K562 (cell line): ENCODE measurements around the gene PDLIM7. TPM values are rescaled to one million over a fixed set of nuclear protein-coding genes. Genes with fewer than 3 reads are reported as not detected.

Source experiments
- ATAC-seq: fragments of 200-7000 bp; cut with Tn5 transposase; 3 replicates; pipeline ENCODE4 v1.9.1; 2020; ENCODE audit warnings: moderate library complexity
- BruUV-seq: library from RNA; stranded (reverse); fragments of 400-500 nt; replicated peaks from 2 replicates; lab custom pipeline; 2021; lab: Mats Ljungman, UMichigan
- CTCF ChIA-PET: fragments of 300-600 bp; formaldehyde crosslinking; extraction: SDS; loops from one replicate; lab custom pipeline; 2021; ENCODE audit warnings: low intra/inter-chr PET ratio; lab: Yijun Ruan, JAX
- POLR2A ChIA-PET: fragments of 300-600, 350-650 bp; sonication (Branson Sonifier 250); formaldehyde crosslinking; extraction: SDS; loops from one replicate; lab custom pipeline; 2021; ENCODE audit warnings: antibody characterized with exemption, inconsistent platforms; lab: Yijun Ruan, JAX
- DNase-seq, 4 experiments: peaks; one replicate each; pipeline versions ENCODE4 v3.0.0 to v3.0.0-alpha.2; 2011 to 2018; ENCODE audit warnings: low spot score in 3 of 4, mixed read lengths in 3 of 4; ENCODE audit errors: extremely low read depth in 1 of 4
- FAIRE-seq: peaks from 2 replicates; lab custom pipeline; 2011; peaks lifted over from hg19 to GRCh38; lab: Jason Lieb, UNC
- H2AFZ ChIP-seq: 2 replicates; pipeline ENCODE4 v1.6.0; 2011; ENCODE audit warnings: low read depth, low read length, control low read depth, inconsistent platforms
- H3K27ac ChIP-seq: fragments of 200-600 bp; 3 replicates; pipeline ENCODE4 v1.8.0; 2011; ENCODE audit warnings: low read depth, mild to moderate bottlenecking, control low read depth, inconsistent platforms, low read length, moderate library complexity, mixed read lengths; ENCODE audit errors: extremely low read depth
- H3K27me3 ChIP-seq, 2 experiments: fragments of 300-600 bp in 1 of 2; 2 replicates in 1 of 2; 3 replicates in 1 of 2; pipeline versions ENCODE4 v1.6.0 to v1.8.0; 2011; ENCODE audit warnings: inconsistent platforms in 2 of 2, low read length in 2 of 2, mild to moderate bottlenecking in 1 of 2, mixed read lengths in 1 of 2, moderate library complexity in 1 of 2; ENCODE audit not compliant: control insufficient read depth in 2 of 2, insufficient read depth in 2 of 2
- H3K36me3 ChIP-seq: fragments of 300-600 bp; 3 replicates; pipeline ENCODE4 v1.8.0; 2011; ENCODE audit warnings: mild to moderate bottlenecking, low read length, inconsistent platforms; ENCODE audit not compliant: control insufficient read depth, insufficient read depth
- H3K4me1 ChIP-seq, 2 experiments: fragments of 200-600 bp in 1 of 2; replicated peaks in 1 of 2; 2 replicates in 1 of 2; 3 replicates in 1 of 2; pipeline versions ENCODE4 v1.5.1 to v1.8.0; 2011; ENCODE audit warnings: inconsistent platforms in 2 of 2, low read length in 2 of 2, mild to moderate bottlenecking in 1 of 2, mixed read lengths in 1 of 2, moderate library complexity in 1 of 2; ENCODE audit not compliant: control insufficient read depth in 2 of 2, insufficient read depth in 2 of 2
- H3K4me2 ChIP-seq: 2 replicates; pipeline ENCODE4 v1.6.1; 2011; ENCODE audit warnings: low read length, control low read depth, inconsistent platforms, mixed read lengths; ENCODE audit not compliant: insufficient read depth
- H3K4me3 ChIP-seq: fragments of 200-600 bp; sonication (generic), shearing (Covaris generic); 2 replicates; pipeline ENCODE4 v1.5.1; 2016; ENCODE audit warnings: control low read depth, inconsistent platforms
- H3K79me2 ChIP-seq: fragments of 200-600 bp; 3 replicates; pipeline ENCODE4 v1.8.0; 2011; ENCODE audit warnings: low read length, inconsistent platforms; ENCODE audit not compliant: control insufficient read depth, insufficient read depth
- H3K9ac ChIP-seq, 2 experiments: 2 replicates each; pipeline versions ENCODE4 v1.6.0 to v1.6.1; 2011; ENCODE audit warnings: low read depth in 2 of 2, low read length in 2 of 2, control low read depth in 1 of 2, inconsistent platforms in 1 of 2, mild to moderate bottlenecking in 1 of 2, mixed read lengths in 1 of 2; ENCODE audit not compliant: insufficient read depth in 1 of 2
- H3K9me1 ChIP-seq: one replicate; pipeline ENCODE4 v1.6.0; 2011; ENCODE audit warnings: inconsistent platforms, mild to moderate bottlenecking, low read length, moderate library complexity; ENCODE audit not compliant: control insufficient read depth, insufficient read depth
- H3K9me3 ChIP-seq: replicated peaks from 2 replicates; pipeline ENCODE4 v1.5.1; 2011; ENCODE audit warnings: low read depth, low read length, inconsistent platforms; ENCODE audit not compliant: control insufficient read depth, insufficient read depth
- H4K20me1 ChIP-seq: replicated peaks from 2 replicates; pipeline ENCODE4 v1.6.1; 2011; ENCODE audit warnings: low read length, inconsistent platforms, mixed read lengths; ENCODE audit not compliant: control insufficient read depth, insufficient read depth
- ARNT ChIP-seq, 2 experiments: fragments of 450-650 bp; IDR thresholded peaks; 2 replicates each; pipeline ENCODE4 v1.6.1; 2016; ENCODE audit warnings: mild to moderate bottlenecking in 1 of 2
- ATF7 ChIP-seq: fragments of 450-650 bp; IDR thresholded peaks from 2 replicates; pipeline ENCODE4 v1.7.1; 2014; ENCODE audit warnings: mild to moderate bottlenecking, moderate library complexity
- GABPA ChIP-seq: fragments of 200-800 bp; sonication (Bioruptor generic); conservative IDR thresholded peaks from 2 replicates; pipeline ENCODE4 v1.6.1; 2016; ENCODE audit warnings: low read depth, missing genetic modification characterization, missing compliant biosample characterization
- PHF8 ChIP-seq: fragments of 200-600 bp; sonication (generic); IDR thresholded peaks from 2 replicates; pipeline ENCODE4 v1.6.1; 2012; ENCODE audit warnings: mixed run types, mild to moderate bottlenecking, inconsistent platforms, low read length, moderate library complexity, borderline replicate concordance
- ZBTB7A ChIP-seq: IDR thresholded peaks from 2 replicates; pipeline ENCODE4 v1.6.1; 2011; ENCODE audit warnings: low read depth, mild to moderate bottlenecking, low read length, moderate library complexity, borderline replicate concordance; ENCODE audit not compliant: control insufficient read depth
- ZNF551 ChIP-seq: fragments of 250-450 bp; sonication (Bioruptor Pico); IDR thresholded peaks from 2 replicates; pipeline ENCODE4 v1.5.0; 2021; ENCODE audit warnings: mild to moderate bottlenecking, moderate library complexity
- WGBS: fragments of 100-300 bp; shearing (Covaris generic); methylation state at CpG from one replicate; pipeline ENCODE4 v1.1.6; 2016; ENCODE audit warnings: low coverage, mixed read lengths; ENCODE audit not compliant: insufficient coverage; ENCODE audit errors: missing lambda C conversion rate; 5-methylcytosine and 5-hydroxymethylcytosine counted together
- in situ Hi-C: fragments of 300-500 bp; cut with MboI; formaldehyde crosslinking; loops from 4 replicates; pipeline ENCODE4 v1.15.0; 2018; ENCODE audit warnings: inconsistent platforms, mixed read lengths
- intact Hi-C: fragments of 100-400 bp; cut with micrococcal nuclease; formaldehyde crosslinking; loops from 2 replicates; pipeline ENCODE4 v1.14.2; 2022
- polyA plus RNA-seq, 8 experiments: library from polyadenylated mRNA; depleted of rRNA in 4 of 8; stranded (reverse) in 5 of 8; unstranded in 3 of 8; fragments of >200 nt; fragmentation: Nextera tagmentation in 2 of 8; fragmentation: Illumina TruSeq in 1 of 8; extraction: Ambion mirVana in 2 of 8; extraction: Trizol in 1 of 8; gene quantifications; 2 replicates each; pipeline versions ENCODE4 v1.2.1 to v1.2.3, GENCODE V29; 2011 to 2014; ENCODE audit warnings: inconsistent platforms in 1 of 8, missing spikeins in 1 of 8
- total RNA-seq, 7 experiments: library from RNA; depleted of rRNA in 6 of 7; stranded (reverse); fragments of >200 nt in 6 of 7; fragmentation: Illumina TruSeq in 2 of 7; extraction: Trizol in 2 of 7; gene quantifications; 2 replicates each; pipeline versions ENCODE4 v1.2.1 to v1.2.3, GENCODE V29; 2011 to 2021; ENCODE audit warnings: low replicate concordance in 1 of 7
- TF ChIP-seq, protein P1 (sequence below), 2 experiments: fragments of 450-650 bp in 1 of 2; sonication (generic) in 1 of 2; formaldehyde crosslinking in 1 of 2; IDR thresholded peaks; 2 replicates each; pipeline versions ENCODE4 v1.7.1 to v1.9.0; 2016 to 2022; ENCODE audit warnings: inconsistent platforms in 1 of 2, mild to moderate bottlenecking in 1 of 2, missing genetic modification reagents in 1 of 2
- TF ChIP-seq, protein P2 (sequence below): sonication (generic); formaldehyde crosslinking; IDR thresholded peaks from 2 replicates; pipeline ENCODE4 v1.9.0; 2022; ENCODE audit warnings: mild to moderate bottlenecking, missing genetic modification reagents
- TF ChIP-seq, protein P3 (sequence below), 2 experiments: fragments of 450-650 bp in 1 of 2; sonication (generic) in 1 of 2; formaldehyde crosslinking in 1 of 2; IDR thresholded peaks in 1 of 2; conservative IDR thresholded peaks in 1 of 2; 2 replicates each; pipeline versions ENCODE4 v1.6.1 to v1.8.1; 2016 to 2023; ENCODE audit warnings: mild to moderate bottlenecking in 2 of 2, moderate library complexity in 2 of 2, inconsistent platforms in 1 of 2, missing genetic modification reagents in 1 of 2

The PDLIM7 gene
- total and polyA plus RNA-seq, 9 of the 15 experiments (the other 6 are each of a cell fraction or from before 2014, with no cell fraction given) = 2.1 to 124 (median 32.6) TPM

DNA sequence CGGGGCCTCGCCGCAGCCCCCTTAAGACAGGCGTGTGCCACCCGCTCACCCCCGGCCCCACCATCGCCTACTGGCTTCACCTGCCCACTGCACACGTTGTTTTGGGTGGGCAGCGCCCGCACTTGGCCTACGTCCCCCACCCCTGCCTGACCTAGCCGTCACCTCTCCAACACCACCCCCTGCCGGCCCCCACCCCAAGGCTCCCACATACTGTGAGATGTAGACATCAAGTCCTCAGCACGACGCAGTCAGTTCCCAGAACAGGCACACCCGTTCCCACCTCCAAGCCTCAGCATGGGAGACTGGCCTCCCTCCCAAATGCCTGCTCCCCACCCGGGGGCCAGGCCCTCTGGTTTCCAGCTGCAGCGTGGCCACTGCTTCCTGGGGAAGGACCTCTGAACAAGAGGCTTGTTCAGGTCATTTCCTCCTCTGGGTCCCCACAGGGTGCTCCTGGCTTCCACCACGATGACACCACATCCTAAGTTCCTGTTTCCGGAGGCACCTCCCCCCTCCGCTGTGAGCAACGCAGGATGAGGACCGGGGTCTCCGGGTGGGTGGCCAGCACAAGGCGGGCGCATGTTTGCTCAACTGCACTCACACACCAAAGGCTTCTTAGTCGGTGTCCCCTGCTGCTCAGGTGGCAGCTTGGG lies 35.3 kb downstream of the PDLIM7 start:
- intact Hi-C loops = no loop called here
- BruUV-seq = no TSS peak
- DNase-seq (peak in 1 of 4 experiments; percentile 55), ATAC-seq (peak; percentile 45), FAIRE-seq (no peak)
- Histone ChIP-seq H4K20me1 (peaks cover 4% of the 10 kb centered on the region), H3K4me3 (no peak overlapping the region), H2AFZ (peak overlapping the region; percentile 68), H3K79me2 (0 out of 3 replicates have a peak, but pooled peaks cover 2% of the 10 kb centered on the region), H3K9me1 (peaks cover under 1% of the 10 kb centered on the region), H3K4me2 (peak overlapping the region; percentile 37), H3K27me3 (no peaks in the 10 kb centered on the region), H3K27ac (peak overlapping the region; percentile 60), H3K36me3 (peaks cover 64% of the 10 kb centered on the region; the same call in 2 of the 3 replicates), H3K9me3 (peaks cover 4% of the 10 kb centered on the region), H3K4me1 (peaks cover 8 to 38% of the 10 kb centered on the region in 2 experiments), H3K9ac (peak overlapping the region; percentile 20 to 69; a peak in 3 of 4 replicates)
- in situ Hi-C loops = no loop called here
- ChIA-PET POLR2A (interaction anchor here (0.6 to 1.5 kb wide), 2 partner anchors 22 to 83 kb away, joined by 3 read pairs; no protein-coding TSS in a partner anchor), CTCF (no interaction called here)
- 70% methylated on average over 21 of the region's 27 CpGs for WGBS
- TF ChIP-seq PHF8 = peak; percentile 35; the same call in 1 of the 2 replicates
- TF ChIP-seq, protein P1, sequence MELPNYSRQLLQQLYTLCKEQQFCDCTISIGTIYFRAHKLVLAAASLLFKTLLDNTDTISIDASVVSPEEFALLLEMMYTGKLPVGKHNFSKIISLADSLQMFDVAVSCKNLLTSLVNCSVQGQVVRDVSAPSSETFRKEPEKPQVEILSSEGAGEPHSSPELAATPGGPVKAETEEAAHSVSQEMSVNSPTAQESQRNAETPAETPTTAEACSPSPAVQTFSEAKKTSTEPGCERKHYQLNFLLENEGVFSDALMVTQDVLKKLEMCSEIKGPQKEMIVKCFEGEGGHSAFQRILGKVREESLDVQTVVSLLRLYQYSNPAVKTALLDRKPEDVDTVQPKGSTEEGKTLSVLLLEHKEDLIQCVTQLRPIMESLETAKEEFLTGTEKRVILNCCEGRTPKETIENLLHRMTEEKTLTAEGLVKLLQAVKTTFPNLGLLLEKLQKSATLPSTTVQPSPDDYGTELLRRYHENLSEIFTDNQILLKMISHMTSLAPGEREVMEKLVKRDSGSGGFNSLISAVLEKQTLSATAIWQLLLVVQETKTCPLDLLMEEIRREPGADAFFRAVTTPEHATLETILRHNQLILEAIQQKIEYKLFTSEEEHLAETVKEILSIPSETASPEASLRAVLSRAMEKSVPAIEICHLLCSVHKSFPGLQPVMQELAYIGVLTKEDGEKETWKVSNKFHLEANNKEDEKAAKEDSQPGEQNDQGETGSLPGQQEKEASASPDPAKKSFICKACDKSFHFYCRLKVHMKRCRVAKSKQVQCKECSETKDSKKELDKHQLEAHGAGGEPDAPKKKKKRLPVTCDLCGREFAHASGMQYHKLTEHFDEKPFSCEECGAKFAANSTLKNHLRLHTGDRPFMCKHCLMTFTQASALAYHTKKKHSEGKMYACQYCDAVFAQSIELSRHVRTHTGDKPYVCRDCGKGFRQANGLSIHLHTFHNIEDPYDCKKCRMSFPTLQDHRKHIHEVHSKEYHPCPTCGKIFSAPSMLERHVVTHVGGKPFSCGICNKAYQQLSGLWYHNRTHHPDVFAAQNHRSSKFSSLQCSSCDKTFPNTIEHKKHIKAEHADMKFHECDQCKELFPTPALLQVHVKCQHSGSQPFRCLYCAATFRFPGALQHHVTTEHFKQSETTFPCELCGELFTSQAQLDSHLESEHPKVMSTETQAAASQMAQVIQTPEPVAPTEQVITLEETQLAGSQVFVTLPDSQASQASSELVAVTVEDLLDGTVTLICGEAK (IDR thresholded peaks at IDR 0.05) = peak; percentile 75
- TF ChIP-seq, protein P1 (CRISPR knock-in tag; IDR thresholded peaks at IDR 0.05) = no peak
- peak; percentile 75 for TF ChIP-seq GABPA (tag)
- peak; percentile 49; the same call in 1 of the 2 replicates for TF ChIP-seq ZBTB7A
- TF ChIP-seq ATF7 = 0 out of 2 replicates have a peak, but pooled peaks have one; percentile 15
- TF ChIP-seq, protein P2, sequence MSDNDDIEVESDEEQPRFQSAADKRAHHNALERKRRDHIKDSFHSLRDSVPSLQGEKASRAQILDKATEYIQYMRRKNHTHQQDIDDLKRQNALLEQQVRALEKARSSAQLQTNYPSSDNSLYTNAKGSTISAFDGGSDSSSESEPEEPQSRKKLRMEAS (CRISPR knock-in tag) = 0 out of 2 replicates have a peak, but pooled peaks have one; percentile 13
- TF ChIP-seq, protein P3, sequence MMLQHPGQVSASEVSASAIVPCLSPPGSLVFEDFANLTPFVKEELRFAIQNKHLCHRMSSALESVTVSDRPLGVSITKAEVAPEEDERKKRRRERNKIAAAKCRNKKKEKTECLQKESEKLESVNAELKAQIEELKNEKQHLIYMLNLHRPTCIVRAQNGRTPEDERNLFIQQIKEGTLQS (IDR thresholded peaks at IDR 0.05) = no peak
- TF ChIP-seq, protein P3 (CRISPR knock-in tag; conservative IDR thresholded peaks at IDR 0.05) = no peak
- no peak for TF ChIP-seq ARNT (IDR thresholded peaks at IDR 0.05)
- no peak for TF ChIP-seq ZNF551 (CRISPR knock-in tag)
